GM12878 (cell line): Measurements from ENCODE around the gene LHX2.

Experiments
- CBX5 ChIP-seq: sonication (generic); IDR thresholded peaks from 2 replicates; pipeline ENCODE4 v1.6.1; 2016; ENCODE audit warnings: low read depth, moderate library complexity, mild to moderate bottlenecking, inconsistent platforms
- CREM ChIP-seq: IDR thresholded peaks from 2 replicates; pipeline ENCODE4 v1.6.1; 2014; ENCODE audit warnings: antibody characterized with exemption, low read depth
- CTCF ChIP-seq, 3 experiments: IDR thresholded peaks in 2 of 3; conservative IDR thresholded peaks in 1 of 3; 2 replicates each; pipeline ENCODE4 v1.5.1; 2011; ENCODE audit warnings: low read depth in 3 of 3, low read length in 3 of 3, mild to moderate bottlenecking in 3 of 3, control low read depth in 2 of 3, moderate library complexity in 2 of 3, inconsistent platforms in 1 of 3, mixed read lengths in 1 of 3; ENCODE audit not compliant: control insufficient read depth in 2 of 3, insufficient read depth in 1 of 3; ENCODE audit errors: extremely low read depth in 1 of 3
- EZH2 ChIP-seq: IDR thresholded peaks from 2 replicates; pipeline ENCODE4 v1.6.1; 2012; ENCODE audit warnings: low read depth, mild to moderate bottlenecking, control low read depth, inconsistent platforms, low read length, borderline replicate concordance; ENCODE audit not compliant: control insufficient read depth
- FOS ChIP-seq: IDR thresholded peaks from 3 replicates; pipeline ENCODE4 v1.6.1; 2011; ENCODE audit warnings: borderline replicate concordance; ENCODE audit not compliant: insufficient read length; ENCODE audit errors: extremely low read depth
- JUNB ChIP-seq: IDR thresholded peaks from 2 replicates; pipeline ENCODE4 v1.6.1; 2016; ENCODE audit warnings: antibody characterized with exemption, mild to moderate bottlenecking
- NFIC ChIP-seq: IDR thresholded peaks from 2 replicates; pipeline ENCODE4 v1.6.1; 2012; ENCODE audit warnings: low read depth, mild to moderate bottlenecking, inconsistent platforms, low read length, moderate library complexity
- NFXL1 ChIP-seq: fragments of 450-650 bp; IDR thresholded peaks from 2 replicates; pipeline ENCODE4 v1.6.1; 2017; ENCODE audit warnings: antibody characterized with exemption, mild to moderate bottlenecking, borderline replicate concordance
- PAX5 ChIP-seq: IDR thresholded peaks from 2 replicates; pipeline ENCODE4 v1.6.1; 2011; ENCODE audit warnings: low read depth, low read length, borderline replicate concordance
- POLR2A ChIP-seq: IDR thresholded peaks from 2 replicates; pipeline ENCODE4 v1.6.1; 2011; ENCODE audit warnings: low read depth, mild to moderate bottlenecking, low read length
- RAD21 ChIP-seq: IDR thresholded peaks from 2 replicates; pipeline ENCODE4 v1.6.1; 2011; ENCODE audit warnings: mild to moderate bottlenecking, low read depth, low read length, moderate library complexity; ENCODE audit not compliant: insufficient read depth
- RCOR1 ChIP-seq: conservative IDR thresholded peaks from 2 replicates; pipeline ENCODE4 v1.6.1; 2012; ENCODE audit warnings: low read depth, low read length, improper control_type of control experiment
- SPI1 ChIP-seq: IDR thresholded peaks from 2 replicates; pipeline ENCODE4 v1.6.1; 2011; ENCODE audit warnings: low read depth, mild to moderate bottlenecking, low read length, moderate library complexity, borderline replicate concordance; ENCODE audit not compliant: insufficient read depth

- TF ChIP-seq RAD21 (no peak), POLR2A (no peak), EZH2 (no peak), NFIC (no peak), CTCF (IDR thresholded peaks at IDR 0.05 in 2 of 3, conservative IDR thresholded peaks at IDR 0.05 in 1 of 3; ENCODE audit: control insufficient read depth in 2 of 3, extremely low read depth in 1 of 3, insufficient read depth in 1 of 3, low read depth in 3 of 3, low read length in 3 of 3) (no peak), FOS (no peak), PAX5 (no peak), CREM (0 out of 2 replicates have a peak, but pooled peaks have one; percentile 11), RCOR1 (no peak), NFXL1 (no peak), CBX5 (no peak), SPI1 (0 out of 2 replicates have a peak, but pooled peaks have one; percentile 20), JUNB (no peak)
Observed at GRCh38 chr9:123996731-123997421, 14.7 kb upstream of the LHX2 start.
